Smooth muscle cell (in vitro differentiated cells): ENCODE measurements around the gene SMC1B. TPM values are rescaled to one million over a fixed set of nuclear protein-coding genes. Genes with fewer than 3 reads are reported as not detected.

Source experiments
- DNase-seq: peaks from one replicate; lab custom pipeline; 2025; ENCODE audit not compliant: unreplicated experiment; lab: John Stamatoyannopoulos, UW
- H2AFZ ChIP-seq: fragments of 200-600 bp; sonication (generic); 2 replicates; pipeline ENCODE4 v1.6.0; 2016; ENCODE audit warnings: antibody characterized with exemption, low read depth, mild to moderate bottlenecking
- H3F3A ChIP-seq: fragments of 200-600 bp; sonication (generic); 2 replicates; pipeline ENCODE4 v1.6.0; 2017; ENCODE audit warnings: antibody characterized with exemption, low read depth
- H3K27ac ChIP-seq: fragments of 200-600 bp; sonication (generic); 2 replicates; pipeline ENCODE4 v1.5.1; 2016; ENCODE audit warnings: low read depth, mild to moderate bottlenecking
- H3K27me3 ChIP-seq: fragments of 200-600 bp; sonication (generic); 2 replicates; pipeline ENCODE4 v1.6.1; 2016; ENCODE audit warnings: low read depth, mild to moderate bottlenecking
- H3K36me3 ChIP-seq: fragments of 200-600 bp; sonication (generic); 2 replicates; pipeline ENCODE4 v1.5.1; 2016; ENCODE audit warnings: low read depth
- H3K4me1 ChIP-seq: fragments of 200-600 bp; sonication (generic); 2 replicates; pipeline ENCODE4 v1.5.1; 2016; ENCODE audit warnings: low read depth
- H3K4me2 ChIP-seq: fragments of 200-600 bp; sonication (generic); 2 replicates; pipeline ENCODE4 v1.6.0; 2016; ENCODE audit warnings: mild to moderate bottlenecking
- H3K4me3 ChIP-seq: fragments of 200-600 bp; sonication (generic); 2 replicates; pipeline ENCODE4 v1.5.1; 2016; ENCODE audit warnings: mild to moderate bottlenecking
- H3K79me2 ChIP-seq: fragments of 200-600 bp; sonication (generic); 2 replicates; pipeline ENCODE4 v1.6.0; 2016; ENCODE audit warnings: low read depth, mild to moderate bottlenecking
- H3K9ac ChIP-seq: fragments of 200-600 bp; sonication (generic); 2 replicates; pipeline ENCODE4 v1.6.0; 2016; ENCODE audit warnings: low read depth
- H3K9me3 ChIP-seq: fragments of 200-600 bp; sonication (generic); replicated peaks from 2 replicates; pipeline ENCODE4 v1.5.1; 2016; ENCODE audit warnings: low read depth
- H4K20me1 ChIP-seq: fragments of 200-600 bp; sonication (generic); 2 replicates; pipeline ENCODE4 v1.6.0; 2016; ENCODE audit warnings: low read depth
- CTCF ChIP-seq: fragments of 200-600 bp; sonication (generic); IDR thresholded peaks from 2 replicates; pipeline ENCODE4 v1.5.1; 2017; ENCODE audit warnings: borderline replicate concordance, mild to moderate bottlenecking, antibody characterized with exemption; ENCODE audit not compliant: insufficient read depth, poor library complexity, severe bottlenecking
- WGBS: methylation state at CpG from one replicate; pipeline ENCODE4 v1.1.7; 2016; ENCODE audit warnings: low lambda C conversion rate; 5-methylcytosine and 5-hydroxymethylcytosine counted together
- polyA plus RNA-seq: library from polyadenylated mRNA; unstranded; fragments of >200 nt; fragmentation: Nextera tagmentation; extraction: Ambion mirVana; gene quantifications from 2 replicates; pipeline ENCODE4 v1.2.1, GENCODE V29; 2016
- total RNA-seq: library from RNA; depleted of rRNA; stranded (reverse); fragments of >200 nt; gene quantifications from 2 replicates; pipeline ENCODE4 v1.2.3, GENCODE V29; 2014

SMC1B gene
- total and polyA plus RNA-seq, 2 experiments from 2014 or later = 0.06 TPM; not detected in 1

DNA sequence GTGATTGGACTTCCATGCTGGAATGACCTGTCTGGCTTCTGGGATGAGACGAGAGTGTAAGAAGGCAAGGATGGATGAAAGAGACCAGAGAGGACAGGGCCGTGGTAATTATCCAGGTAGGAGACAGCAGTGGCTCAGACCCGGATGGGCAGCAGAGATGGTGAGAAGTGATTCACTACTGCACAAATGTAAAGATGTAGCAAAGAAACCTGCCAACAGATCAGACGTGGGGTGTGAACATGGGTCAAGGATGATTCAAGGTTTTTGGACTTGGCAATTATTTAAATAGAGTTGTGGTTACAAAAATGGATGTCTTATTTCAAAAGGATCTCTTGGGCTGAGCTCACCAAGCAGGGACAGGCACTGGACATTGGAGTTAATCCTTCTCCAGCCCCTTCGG lies 32.8 kb upstream of the SMC1B start:
- Histone ChIP-seq H3K27me3 (no peaks in the 10 kb centered on the region), H3K4me3 (no peak overlapping the region), H3K4me1 (peaks cover 6% of the 10 kb centered on the region)

DNA sequence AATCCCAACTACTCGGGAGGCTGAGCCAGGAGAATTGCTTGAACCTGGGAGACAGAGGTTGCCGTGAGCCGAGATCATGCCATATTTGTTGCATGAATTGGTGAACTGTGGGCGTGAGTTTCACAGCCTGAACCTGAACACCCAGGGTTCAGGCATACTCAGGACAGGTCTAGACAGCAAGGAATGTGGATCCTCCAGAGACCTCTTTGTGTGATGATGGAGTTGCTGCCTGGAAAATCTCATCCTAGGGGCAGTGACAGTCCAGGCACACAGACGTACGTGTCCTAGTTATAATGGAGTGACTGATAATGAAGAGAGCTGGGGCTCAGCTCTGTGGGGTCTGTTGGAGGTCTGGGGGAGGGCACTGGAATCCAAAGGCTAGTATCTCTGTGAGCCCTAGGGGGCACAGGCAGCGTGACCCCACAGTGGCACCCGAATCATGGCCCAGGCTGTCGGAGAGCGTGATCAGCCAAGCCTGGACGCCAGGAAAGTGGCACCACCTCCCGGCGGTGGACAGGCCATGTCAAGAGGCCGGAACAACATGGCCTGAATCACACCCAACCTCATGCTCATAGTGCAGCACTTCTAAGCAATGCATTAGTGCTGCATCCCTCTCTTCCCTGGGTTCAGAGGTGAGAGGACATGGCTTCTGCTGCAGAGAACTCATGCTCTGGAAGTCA lies 31.8 kb upstream of the SMC1B start:
- Histone ChIP-seq H3K9me3 (no peaks in the 10 kb centered on the region), H3K4me3 (no peak overlapping the region), H3K4me1 (peaks cover 6% of the 10 kb centered on the region), H4K20me1 (no peaks in the 10 kb centered on the region), H3K27me3 (no peaks in the 10 kb centered on the region), H3F3A (peaks cover 8% of the 10 kb centered on the region), H3K4me2 (no peak overlapping the region), H3K27ac (no peak overlapping the region), H2AFZ (no peak overlapping the region), H3K9ac (no peak overlapping the region), H3K36me3 (no peaks in the 10 kb centered on the region), H3K79me2 (no peaks in the 10 kb centered on the region)
- WGBS = 64% methylated on average over 14 of the region's 14 CpGs
- DNase-seq = no peak
- TF ChIP-seq CTCF = no peak

More for the DNA sequence above, 32.8 kb upstream of the SMC1B start:
- no peaks in the 10 kb centered on the region for H3K79me2 ChIP-seq
- WGBS = 82% methylated on average over 5 of the region's 5 CpGs
- TF ChIP-seq CTCF = no peak
- H3K9me3 ChIP-seq = no peaks in the 10 kb centered on the region
- no peak overlapping the region for H2AFZ ChIP-seq
- no peak overlapping the region for H3K9ac ChIP-seq
- peaks cover 8% of the 10 kb centered on the region for H3F3A ChIP-seq
- H3K36me3 ChIP-seq = no peaks in the 10 kb centered on the region
- no peak overlapping the region for H3K4me2 ChIP-seq
- H3K27ac ChIP-seq = no peak overlapping the region
- DNase-seq = no peak
- H4K20me1 ChIP-seq = no peaks in the 10 kb centered on the region

GRCh38 chr22:45444168-45444567 lies 30.8 kb upstream of the SMC1B start:
- no peak overlapping the region for H3K9ac ChIP-seq
- H3K79me2 ChIP-seq = no peaks in the 10 kb centered on the region
- H3K4me1 ChIP-seq = peaks cover 6% of the 10 kb centered on the region
- H3K4me3 ChIP-seq = no peak overlapping the region
- H3K9me3 ChIP-seq = no peaks in the 10 kb centered on the region
- H3K36me3 ChIP-seq = no peaks in the 10 kb centered on the region
- H3F3A ChIP-seq = peaks cover 8% of the 10 kb centered on the region
- no peaks in the 10 kb centered on the region for H3K27me3 ChIP-seq
- no peak for TF ChIP-seq CTCF
- WGBS = 34% methylated on average over 3 of the region's 3 CpGs
- H3K27ac ChIP-seq = no peak overlapping the region
- H2AFZ ChIP-seq = no peak overlapping the region
- DNase-seq = no peak
- no peaks in the 10 kb centered on the region for H4K20me1 ChIP-seq
- H3K4me2 ChIP-seq = no peak overlapping the region

DNA sequence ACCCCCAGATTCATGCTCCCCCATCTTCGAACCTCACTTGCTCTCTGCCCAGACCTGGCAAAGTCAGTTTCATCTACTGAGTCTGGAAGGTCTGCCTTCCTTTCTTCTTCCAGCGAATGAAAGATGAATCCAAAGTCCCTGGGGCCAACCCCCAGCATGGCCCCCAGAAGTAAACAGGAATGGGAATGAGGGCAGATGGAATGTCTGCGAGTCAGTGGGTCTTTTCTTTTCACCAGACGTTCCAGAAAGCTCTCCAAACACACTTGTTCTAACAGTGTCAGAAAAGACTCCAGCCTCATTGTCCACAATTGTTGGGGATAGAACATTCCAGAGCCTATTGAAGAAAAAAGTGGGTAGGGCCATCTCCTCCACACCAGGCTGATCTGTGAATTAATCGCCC lies 28.7 kb upstream of the SMC1B start:
- Histone ChIP-seq H3K9me3 (no peaks in the 10 kb centered on the region), H3K9ac (no peak overlapping the region), H4K20me1 (no peaks in the 10 kb centered on the region), H2AFZ (no peak overlapping the region), H3K27me3 (no peaks in the 10 kb centered on the region), H3K79me2 (no peaks in the 10 kb centered on the region), H3F3A (peaks cover 8% of the 10 kb centered on the region), H3K4me1 (peaks cover 6% of the 10 kb centered on the region), H3K27ac (no peak overlapping the region), H3K4me2 (no peak overlapping the region), H3K4me3 (no peak overlapping the region), H3K36me3 (no peaks in the 10 kb centered on the region)
- no peak for TF ChIP-seq CTCF
- DNase-seq = no peak
- WGBS = 51% methylated on average over 5 of the region's 5 CpGs
